T-helper 2 cell (primary cell): ENCODE measurements around the gene TYR.
"Not testable (repeated sequence)": the region's sequence is repeated elsewhere in the genome, so short reads cannot be mapped to it uniquely, and the experiment has no call there.

ENCODE experiments used
- DNase-seq, 5 experiments: peaks; one replicate each; pipeline versions ENCODE4 v3.0.0 to v3.0.0-alpha.2; 2012 to 2022

Gene TYR

DNA sequence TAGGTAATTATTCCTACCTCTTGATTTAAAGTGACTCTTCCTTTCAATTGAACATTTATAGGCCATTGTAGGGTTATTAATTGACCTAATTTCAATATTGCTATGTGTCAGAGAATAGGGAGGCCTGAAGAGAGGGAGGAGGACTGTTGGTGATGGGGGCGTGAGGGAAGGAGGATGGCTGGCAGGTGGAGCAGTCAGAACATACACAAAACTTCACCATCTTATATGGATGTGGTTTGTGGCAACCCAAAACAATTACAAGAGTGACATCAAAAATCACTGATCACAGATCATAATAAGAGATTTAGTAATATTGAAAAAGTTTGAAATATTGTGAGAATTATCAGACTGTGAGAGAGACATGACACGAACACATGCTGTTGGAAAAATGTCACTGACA is 95.5 kb downstream of the TYR start:
- DNase-seq = peak in 1 of 5 experiments; percentile 50

DNA sequence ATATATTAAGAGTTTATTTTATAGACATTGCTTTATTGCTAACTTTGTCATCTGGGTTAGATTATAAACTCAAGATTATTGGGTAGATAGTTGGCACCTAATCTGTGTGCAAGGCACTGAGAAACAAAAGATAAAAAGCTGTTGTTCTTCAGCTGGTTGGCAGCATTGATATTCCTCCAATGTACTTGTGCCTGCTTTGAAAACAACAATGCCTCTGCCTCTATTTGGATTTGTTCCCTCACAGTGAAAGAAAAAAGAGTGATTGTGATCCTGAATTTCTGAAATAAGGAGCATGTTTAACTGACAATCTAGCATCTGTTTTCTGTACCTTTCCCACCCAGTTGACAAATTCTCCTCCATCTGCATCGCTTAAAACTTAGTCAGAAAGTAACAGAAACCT is 98.3 kb downstream of the TYR start:
- no peak for DNase-seq

DNA sequence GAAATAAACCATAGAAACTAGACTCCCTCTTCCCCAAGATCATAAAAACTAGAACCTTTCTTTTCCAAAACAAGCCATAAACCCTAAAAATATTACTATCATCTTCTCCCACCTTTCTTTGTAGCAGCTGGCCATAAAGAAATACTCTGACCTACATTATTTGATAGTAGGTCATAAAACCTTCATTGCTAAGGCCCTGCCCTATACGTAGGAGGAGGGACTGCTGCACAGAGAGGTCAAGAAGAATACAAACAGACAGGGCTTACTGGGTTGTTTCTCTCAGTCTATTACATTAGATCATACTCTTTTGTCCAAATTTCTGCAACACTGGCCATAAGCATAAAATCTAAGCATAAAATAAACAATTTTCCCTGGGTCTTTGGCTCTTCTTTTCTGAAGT is 101.5 kb downstream of the TYR start:
- no peak for DNase-seq

DNA sequence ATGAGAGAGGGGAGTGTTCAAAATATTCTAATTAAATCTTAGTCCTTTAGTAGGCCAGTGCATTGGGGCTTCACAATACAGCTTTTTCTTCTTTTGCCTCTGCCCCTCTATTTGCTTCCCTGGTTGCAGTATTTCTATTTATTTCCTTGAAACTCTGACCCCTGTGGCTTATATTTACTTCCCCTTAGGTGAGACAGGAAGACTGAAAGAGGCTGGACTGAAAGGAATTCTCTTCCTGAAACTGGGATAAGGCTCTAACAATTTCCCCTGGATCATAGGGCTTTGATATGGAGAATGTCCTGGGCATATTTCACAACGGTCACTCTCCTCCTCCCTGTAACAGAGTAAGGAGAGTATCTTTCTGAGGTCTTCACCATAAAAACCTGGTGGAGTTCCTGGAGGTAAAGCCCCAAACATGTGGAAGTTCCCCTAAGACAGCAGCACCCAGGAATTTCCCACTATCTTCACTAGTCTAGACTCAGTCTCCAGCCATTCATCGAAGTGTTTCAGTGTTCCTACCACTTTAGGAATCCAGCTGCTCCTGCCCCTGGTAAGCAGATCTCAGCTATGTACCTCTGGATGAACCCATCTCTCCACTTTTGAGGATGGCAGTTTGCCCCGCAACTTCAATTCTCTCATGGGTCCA is 103.5 kb downstream of the TYR start:
- not testable (repeated sequence) for DNase-seq

DNA sequence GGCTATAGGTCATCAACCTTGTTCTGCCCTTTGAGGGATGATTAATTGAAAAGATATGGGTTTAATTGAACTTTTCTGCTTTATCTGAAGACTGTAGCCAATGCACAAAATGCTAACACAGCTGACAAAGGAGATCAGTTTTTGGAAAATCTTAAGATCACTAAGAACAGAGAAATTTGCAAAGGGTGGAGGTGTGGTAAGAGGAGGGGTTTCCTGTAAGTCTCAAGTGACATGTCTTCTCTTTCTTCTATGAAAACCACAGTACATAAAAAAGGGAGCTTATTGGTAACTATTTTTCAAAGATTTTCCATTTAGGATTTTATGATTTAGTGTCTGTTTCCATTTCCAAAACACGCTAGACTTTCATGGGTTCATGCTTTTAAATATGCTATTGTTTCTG is 108.9 kb downstream of the TYR start:
- DNase-seq = not testable (repeated sequence)

DNA sequence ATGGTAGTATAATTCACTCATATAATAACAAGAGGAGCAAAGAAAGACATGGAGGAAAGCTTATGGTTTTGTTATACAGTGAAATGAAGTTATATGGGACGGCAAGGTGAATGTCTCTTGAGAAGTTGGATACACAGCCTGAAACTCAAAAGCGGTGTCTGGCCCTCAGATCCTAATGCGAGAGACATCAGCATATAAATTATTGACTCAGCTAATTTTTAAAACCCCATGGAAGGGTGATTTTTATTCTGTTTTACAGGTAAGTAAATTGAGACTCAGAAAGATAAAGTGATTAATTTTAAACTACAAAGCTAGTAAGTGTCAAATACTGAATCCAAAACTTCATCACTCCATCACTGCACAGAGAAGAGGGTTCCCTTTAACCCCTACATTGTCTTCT is 110.3 kb downstream of the TYR start:
- DNase-seq = not testable (repeated sequence)

DNA sequence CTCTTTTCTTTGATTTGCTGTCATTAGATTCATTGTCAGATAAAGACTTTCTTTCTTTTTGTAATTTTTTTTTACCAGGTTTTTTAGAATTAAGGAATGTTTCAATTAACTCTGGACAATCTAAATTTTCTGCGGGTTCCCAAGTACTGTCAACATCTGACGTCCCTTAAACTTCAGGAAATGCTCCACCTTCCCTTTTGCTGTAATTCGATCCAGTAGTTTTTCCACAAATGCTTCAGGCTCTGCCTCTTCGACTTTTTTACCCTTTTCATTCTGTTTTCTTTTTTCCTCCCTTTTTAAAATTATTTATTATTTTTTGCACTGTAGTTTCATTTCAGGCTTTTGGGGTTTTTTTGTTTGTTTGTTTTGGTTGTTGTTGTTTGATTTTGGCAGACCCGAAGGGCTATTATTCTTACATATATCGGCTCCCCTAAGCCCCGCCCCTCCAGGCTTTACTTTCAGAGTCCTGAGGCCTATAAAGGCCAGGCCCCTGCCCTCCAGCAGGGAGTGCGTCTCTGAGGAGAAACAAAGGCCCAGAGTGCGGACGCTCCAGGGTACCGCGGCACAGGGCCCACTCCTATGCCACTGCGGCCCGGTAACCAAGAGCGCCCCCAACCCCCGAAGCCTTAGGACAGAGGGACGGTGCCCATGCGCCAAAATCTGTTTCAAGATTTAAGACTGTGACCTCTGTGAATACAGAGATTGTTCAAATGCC is 116.4 kb downstream of the TYR start:
- DNase-seq = no peak

DNA sequence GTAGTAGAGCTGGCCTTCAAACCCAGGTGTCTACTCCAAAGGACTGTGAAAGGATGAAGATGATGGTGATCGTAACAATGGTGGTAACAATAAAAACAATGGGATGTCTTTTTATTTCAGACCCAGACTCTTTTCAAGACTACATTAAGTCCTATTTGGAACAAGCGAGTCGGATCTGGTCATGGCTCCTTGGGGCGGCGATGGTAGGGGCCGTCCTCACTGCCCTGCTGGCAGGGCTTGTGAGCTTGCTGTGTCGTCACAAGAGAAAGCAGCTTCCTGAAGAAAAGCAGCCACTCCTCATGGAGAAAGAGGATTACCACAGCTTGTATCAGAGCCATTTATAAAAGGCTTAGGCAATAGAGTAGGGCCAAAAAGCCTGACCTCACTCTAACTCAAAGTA is 117.3 kb downstream of the TYR start:
- DNase-seq = not testable (repeated sequence)

DNA sequence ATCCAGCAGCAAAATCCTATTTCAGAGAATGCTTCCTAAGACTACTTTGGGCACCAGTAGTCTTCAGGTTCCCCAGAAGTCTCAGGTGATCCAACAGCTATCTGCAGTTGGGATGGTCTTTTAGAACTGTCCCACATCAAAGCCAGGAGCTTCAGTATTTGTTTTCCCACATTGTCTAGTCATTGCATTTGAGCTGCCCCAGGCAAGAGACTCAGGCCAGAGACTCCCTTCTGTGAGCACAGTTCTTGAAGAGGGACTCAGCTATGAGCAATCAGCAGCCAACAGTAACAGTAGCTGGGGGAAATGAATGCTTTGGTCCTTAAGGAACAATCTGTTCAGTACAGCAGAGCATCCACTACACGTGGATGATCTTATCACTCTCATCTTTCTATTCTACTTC is 125.4 kb downstream of the TYR start:
- not testable (repeated sequence) for DNase-seq

DNA sequence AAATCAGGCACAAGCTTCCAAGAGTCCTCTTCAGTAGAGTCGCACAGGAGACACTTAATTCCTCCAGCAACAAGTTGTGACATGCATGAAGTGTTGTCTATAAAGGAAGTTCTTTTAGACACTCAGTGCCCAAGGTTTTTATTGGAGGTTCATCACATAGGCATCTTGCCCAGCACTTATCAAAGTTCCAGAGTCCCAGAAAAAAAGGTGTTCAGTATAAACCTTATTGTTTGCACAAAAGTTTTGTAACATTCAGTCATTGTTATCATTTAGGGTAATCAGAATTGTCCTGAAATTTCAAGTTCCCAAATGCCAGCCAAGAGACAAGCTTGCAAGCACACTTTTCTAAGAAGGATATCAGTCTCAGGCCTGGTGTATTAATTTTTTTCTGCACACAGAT is 130.6 kb downstream of the TYR start:
- not testable (repeated sequence) for DNase-seq

DNA sequence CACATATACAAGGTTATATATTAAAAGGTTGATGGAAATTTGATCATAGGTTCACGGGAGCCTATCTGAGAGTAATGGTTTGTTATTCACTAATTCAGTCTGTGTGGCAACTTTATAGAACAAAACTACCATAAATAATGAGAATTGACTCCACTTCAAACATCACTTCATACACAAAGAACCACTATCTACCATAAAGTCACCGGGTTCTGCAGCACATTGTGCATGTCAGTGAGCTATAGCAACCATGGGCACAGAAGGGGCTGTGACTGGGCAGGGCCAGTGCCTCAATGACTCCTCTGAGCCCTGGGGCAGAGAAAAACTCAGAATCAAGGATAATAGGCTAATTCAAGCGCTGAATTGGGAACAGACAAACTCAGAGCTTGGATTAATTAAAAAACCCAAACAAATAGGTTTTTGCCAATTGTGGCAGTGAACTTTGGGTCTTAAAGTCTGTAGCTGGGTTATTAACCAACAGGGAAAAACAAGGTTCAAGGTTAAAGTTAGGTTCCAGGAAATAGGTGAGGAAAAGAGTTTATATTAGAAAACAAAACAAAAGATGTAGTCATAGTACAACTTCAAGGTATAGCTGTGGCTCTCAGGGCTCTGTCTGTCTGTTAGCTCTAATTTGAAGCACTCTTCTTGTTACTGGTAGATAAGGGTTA is 131.8 kb downstream of the TYR start:
- not testable (repeated sequence) for DNase-seq

DNA sequence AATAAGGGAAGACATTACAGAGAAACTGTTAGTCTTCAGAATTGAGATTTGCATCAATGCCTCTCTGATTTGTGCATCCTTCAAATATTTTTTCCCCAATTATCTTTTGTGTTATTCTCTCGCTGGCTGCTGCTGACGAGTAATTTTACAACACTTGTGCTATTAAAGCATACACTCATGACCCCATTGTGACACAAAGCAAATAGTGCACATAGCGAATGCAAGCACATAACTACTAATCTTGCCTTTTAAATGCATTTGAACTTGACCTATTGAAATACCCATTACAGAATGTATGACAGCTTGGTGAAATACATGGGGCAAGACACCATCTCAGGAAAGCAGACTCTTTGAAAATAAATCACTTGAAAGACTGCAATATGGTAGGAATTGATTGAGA is 132.9 kb downstream of the TYR start:
- not testable (repeated sequence) for DNase-seq

DNA sequence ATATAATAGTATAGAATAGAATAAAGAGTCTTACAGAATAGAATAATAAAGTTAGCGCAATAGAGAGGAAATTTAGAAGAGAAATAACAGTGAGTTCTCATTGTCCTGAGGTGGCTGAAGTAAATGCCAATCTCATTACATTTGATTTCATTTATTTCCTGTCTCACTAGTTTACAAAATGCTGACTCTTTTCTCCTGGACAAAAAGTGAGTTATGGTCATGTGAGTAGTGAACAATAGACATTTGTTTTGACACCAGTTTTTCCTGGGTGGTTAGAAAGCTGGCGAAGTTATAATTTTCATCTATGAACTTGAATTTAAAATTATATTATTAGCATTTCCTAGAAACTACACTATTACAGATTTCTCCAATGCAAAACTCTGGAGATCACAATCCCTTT is 143.7 kb downstream of the TYR start:
- no peak for DNase-seq

DNA sequence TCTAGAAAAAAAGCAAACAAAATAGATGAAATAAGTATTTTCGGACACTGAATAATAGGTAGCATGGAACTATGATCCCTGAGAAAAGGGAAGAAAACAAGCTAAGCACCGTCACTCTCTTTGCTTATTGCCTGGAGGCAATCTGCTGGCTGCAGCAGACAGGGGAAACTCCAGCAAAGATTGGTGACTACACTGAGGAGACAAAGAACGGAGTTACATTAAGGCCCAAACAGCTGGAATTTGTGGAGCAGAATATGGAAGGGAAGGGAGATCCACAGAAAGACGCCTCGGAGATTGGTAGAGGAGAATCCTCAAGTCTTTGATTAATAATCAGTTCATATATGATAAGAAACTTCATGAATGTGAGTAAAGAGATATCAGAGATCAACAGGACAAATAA is 150.2 kb downstream of the TYR start:
- no peak for DNase-seq

DNA sequence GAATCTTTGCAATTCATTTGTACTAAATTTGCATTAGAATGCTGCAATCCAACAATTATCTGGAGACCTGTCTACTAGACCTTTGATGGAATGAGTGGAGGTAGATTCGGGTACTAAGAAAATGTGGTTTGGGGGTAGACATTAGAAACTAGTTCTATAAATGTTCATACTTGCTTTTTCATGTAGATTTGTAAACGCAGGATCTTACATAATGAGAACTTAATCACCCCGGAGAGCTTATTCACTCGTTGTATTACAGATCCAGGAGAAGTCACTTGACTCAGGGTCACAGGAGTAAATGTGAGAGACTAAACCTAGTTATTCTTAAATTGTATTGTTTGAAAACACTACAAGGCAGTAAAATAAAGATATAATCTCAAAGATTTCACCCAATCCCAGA is 154.3 kb downstream of the TYR start:
- DNase-seq = not testable (repeated sequence)

DNA sequence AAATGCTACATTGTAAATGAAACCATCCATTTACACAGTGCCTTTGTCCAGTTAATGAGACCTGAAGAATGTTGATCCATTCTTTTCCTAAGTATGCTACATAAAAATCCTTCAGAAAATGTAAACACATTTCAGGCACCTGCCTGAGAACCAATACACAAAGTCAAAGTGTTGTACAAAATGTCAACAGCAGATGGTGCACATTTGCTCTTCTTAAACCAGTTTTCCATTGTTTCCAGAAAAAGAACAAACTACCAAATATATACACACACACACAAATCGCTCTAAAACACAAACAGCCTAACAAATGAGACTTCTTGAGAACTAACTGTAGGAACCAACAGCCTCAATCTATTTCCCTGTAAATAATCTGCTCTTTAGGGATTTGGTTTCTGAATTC is 156.0 kb downstream of the TYR start:
- DNase-seq = not testable (repeated sequence)

DNA sequence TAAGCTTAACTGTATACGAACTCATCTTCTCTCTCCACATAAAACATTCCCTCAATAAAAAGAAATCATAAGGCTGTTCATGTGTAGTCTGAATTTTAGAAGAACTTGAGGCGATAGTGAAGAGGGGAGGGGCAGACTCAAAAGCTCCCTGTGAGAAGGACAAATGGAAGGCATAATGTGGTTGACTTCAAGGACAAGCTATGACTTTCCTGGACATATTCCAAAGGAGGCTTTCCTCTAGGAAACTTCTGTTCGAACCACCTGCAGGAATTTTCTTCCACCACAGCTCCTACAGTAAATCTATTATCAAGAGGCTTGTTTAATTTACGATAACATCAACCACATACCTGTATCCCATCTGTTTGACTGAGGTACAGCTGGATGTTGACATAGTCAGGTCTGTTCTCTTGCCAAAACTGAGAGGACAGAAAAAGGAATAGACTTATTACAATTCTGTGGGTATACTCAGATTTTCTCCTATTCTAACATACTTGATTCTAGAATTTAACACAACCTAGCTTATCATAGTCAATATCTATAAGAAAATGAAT is 159.5 kb downstream of the TYR start:
- not testable (repeated sequence) for DNase-seq

DNA sequence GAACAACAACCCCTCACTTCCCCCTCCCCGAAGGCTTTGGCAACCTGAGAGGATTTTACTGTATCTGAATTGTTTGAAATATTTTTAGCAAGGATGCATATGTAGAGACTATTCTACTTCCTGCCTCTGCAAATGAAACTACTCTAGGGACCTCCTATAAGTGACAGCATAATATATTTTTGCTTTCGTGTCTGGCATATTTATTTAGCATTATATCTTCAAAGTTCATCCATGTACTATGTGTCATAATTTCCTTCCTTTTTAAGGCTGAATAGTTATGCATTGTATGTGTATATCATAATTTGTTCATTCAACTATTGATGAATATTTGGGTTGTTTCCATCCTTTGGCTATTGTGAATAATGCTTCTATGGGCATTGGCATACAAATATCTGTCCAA is 160.4 kb downstream of the TYR start:
- DNase-seq = not testable (repeated sequence)

DNA sequence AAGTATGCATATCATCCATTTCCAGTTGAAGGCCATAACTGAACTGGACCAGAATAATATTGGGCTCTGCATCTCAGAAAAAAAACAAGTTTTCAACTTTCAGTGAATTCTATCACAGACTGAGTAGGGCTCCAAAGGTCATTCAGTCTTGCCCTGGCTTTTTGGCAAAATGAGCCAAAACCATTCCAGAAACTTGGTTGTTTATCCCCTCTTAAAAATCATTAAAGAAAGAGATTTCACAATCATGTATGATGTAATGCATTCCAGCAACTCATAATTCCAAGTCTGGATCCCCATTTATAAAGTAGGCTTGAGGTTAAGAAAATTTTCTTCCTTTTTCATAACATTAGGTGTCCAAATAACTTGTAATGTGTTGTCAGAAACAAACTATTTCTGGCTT is 162.8 kb downstream of the TYR start:
- DNase-seq = not testable (repeated sequence)

DNA sequence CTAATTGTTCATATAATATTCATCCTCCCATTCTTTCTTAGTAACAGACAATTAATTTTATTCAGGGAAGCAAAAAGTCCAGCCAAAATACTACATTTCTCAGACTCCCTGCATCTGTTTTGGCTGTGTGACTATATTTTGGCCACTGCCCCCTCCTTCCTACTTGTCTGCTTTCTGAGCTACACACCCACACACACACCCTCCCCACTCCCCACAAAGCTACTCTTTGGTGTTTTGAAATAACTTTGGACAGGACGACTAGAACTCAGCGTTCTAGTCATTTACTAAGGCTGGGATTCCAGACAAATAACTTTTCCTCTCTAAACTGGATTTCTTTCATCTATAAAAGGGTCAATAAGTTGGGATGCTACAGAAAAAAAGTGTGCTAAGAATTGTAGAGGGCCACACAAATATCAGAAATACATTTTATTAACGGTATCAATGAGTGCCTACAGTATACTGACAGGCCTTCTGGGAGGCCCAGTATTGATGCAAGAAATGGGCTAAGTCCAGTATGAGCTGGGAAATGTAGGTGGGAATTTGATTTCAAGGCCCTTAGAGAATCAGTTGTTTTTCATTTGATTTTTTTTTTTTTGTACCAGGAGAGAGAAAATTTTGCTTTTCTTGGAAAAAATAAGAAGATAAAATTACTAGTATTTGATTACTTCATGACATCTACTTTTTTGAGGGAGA is 165.4 kb downstream of the TYR start:
- not testable (repeated sequence) for DNase-seq
